Tibial nerve (tissue), 4 donors: ENCODE measurements around the gene COMT.

Experiments
- CTCF ChIP-seq, 5 experiments: fragments of 200-600 bp in 3 of 5; fragments of 450-650 bp in 2 of 5; sonication (generic) in 3 of 5; IDR thresholded peaks; one replicate each; pipeline ENCODE4 v1.5.1; 2016 to 2019; ENCODE audit warnings: antibody characterized with exemption in 5 of 5, mild to moderate bottlenecking in 3 of 5, moderate library complexity in 2 of 5
- EP300 ChIP-seq, 2 donors: sonication (generic); formaldehyde crosslinking; IDR thresholded peaks; one replicate each; pipeline ENCODE4 v1.6.1; 2017; ENCODE audit warnings: antibody characterized with exemption in 2 of 2, mild to moderate bottlenecking in 1 of 2
- POLR2A ChIP-seq, 2 donors: fragments of 450-650 bp; IDR thresholded peaks; one replicate each; pipeline ENCODE4 v1.6.1; 2017; ENCODE audit warnings: antibody characterized with exemption in 2 of 2, mild to moderate bottlenecking in 2 of 2, moderate library complexity in 2 of 2

DNA sequence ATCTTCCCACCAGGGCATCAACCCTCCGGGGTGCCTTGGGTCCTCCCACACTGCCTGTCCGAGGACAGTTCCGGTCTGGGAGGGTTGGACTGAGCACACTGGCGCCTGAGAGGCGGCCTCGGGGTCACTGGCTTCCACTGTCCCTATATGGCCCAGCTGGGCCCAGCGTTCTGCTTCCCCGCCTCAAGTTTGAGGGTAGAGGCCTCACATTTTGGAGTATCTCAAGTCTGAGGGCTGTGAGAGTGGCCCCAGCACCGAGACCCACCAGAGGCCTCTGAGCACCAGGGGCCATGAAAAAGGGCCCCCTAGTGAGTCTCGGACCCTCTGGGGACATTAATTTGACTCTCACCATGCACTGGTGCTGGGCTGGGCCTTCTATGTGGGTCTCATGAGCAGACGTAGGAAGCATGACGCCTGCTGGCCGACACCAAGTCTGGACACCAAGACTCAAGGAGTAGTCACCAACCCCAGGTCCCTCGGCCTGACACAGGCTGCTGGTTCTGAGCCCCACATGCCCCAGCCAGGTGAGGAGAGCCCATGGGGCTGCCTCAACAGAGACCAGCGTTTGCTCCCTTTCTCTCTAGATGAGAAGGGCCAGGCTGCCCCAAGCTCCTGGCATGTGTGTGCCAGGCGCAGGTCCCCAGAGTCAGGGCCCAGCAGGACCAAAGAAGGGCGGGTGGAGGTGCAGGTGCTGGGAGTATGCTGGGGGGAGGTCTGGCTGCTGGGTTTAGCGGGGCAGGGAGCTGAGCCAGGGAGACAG is 47.6 kb downstream of the COMT start:
- no peak for TF ChIP-seq CTCF (IDR thresholded peaks at IDR 0.05)
- no peak for TF ChIP-seq POLR2A (IDR thresholded peaks at IDR 0.05)
- no peak for TF ChIP-seq EP300 (IDR thresholded peaks at IDR 0.05)
